Mononuclear cell (primary cell): ENCODE data around the gene PRPF18. TPM values are rescaled to one million over a fixed set of nuclear protein-coding genes. Genes with fewer than 3 reads are reported as not detected.

Experiments
- H3K27me3 ChIP-seq: 2 replicates; pipeline ENCODE4 v1.6.0; 2011; ENCODE audit warnings: low read length, control low read depth; ENCODE audit not compliant: insufficient read depth
- H3K4me1 ChIP-seq: 2 replicates; pipeline ENCODE4 v1.5.1; 2011; ENCODE audit warnings: mild to moderate bottlenecking, low read length, control low read depth; ENCODE audit not compliant: insufficient read depth
- H3K4me3 ChIP-seq: 2 replicates; pipeline ENCODE4 v1.5.1; 2011; ENCODE audit warnings: mild to moderate bottlenecking, low read length, moderate library complexity
- H3K9me3 ChIP-seq: 2 replicates; pipeline ENCODE4 v1.5.1; 2011; ENCODE audit warnings: low read depth, mild to moderate bottlenecking, control low read depth, low read length
- total RNA-seq: library from RNA; depleted of rRNA; stranded (reverse); fragments of >200 nt; gene quantifications from one replicate; pipeline ENCODE4 v1.2.3, GENCODE V29; 2012

PRPF18 gene
- total RNA-seq, 1 donor: 42.7 TPM

DNA sequence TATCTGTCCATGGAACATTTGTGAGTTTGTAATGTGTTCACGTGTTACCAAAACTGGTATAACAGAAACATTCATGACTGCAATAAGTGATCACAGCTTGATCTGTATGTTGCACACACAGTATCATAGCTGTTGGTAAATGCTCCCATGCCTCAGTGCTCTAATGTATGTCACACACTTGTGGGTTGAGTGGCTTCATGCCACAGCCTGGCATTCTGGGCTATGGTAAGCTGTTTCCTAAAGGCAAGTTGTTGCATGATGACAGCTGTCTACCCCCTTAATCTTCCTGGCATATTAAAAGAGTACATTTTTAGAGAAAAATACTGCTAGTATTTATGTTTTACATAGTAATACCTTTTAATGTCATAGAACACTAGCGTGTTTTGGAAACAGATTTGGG is 35.2 kb downstream of the PRPF18 start:
- Histone ChIP-seq H3K27me3 (no peaks in the 10 kb centered on the region), H3K4me3 (no peak overlapping the region), H3K9me3 (no peaks in the 10 kb centered on the region), H3K4me1 (no peaks in the 10 kb centered on the region)

DNA sequence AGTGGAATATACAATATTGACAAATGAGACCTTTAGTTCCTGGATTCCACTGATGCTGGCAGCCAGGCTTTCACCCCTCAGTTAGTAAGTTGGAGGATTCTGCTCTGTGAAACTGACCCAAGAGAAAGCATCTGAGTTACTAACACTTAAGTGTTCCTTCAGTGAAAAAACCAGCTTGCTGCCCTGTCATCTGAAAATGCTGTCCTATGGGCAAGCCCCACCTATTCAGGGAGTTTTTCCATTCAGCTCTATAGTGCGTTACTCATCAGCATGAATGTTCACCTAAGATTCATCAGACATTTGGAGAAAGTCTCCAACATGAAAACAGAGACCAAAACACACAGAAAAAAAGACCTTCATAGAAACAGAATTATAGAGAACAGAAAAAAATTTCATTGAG is 37.9 kb downstream of the PRPF18 start:
- Histone ChIP-seq H3K4me1 (no peaks in the 10 kb centered on the region), H3K4me3 (no peak overlapping the region), H3K9me3 (no peaks in the 10 kb centered on the region), H3K27me3 (no peaks in the 10 kb centered on the region)

DNA sequence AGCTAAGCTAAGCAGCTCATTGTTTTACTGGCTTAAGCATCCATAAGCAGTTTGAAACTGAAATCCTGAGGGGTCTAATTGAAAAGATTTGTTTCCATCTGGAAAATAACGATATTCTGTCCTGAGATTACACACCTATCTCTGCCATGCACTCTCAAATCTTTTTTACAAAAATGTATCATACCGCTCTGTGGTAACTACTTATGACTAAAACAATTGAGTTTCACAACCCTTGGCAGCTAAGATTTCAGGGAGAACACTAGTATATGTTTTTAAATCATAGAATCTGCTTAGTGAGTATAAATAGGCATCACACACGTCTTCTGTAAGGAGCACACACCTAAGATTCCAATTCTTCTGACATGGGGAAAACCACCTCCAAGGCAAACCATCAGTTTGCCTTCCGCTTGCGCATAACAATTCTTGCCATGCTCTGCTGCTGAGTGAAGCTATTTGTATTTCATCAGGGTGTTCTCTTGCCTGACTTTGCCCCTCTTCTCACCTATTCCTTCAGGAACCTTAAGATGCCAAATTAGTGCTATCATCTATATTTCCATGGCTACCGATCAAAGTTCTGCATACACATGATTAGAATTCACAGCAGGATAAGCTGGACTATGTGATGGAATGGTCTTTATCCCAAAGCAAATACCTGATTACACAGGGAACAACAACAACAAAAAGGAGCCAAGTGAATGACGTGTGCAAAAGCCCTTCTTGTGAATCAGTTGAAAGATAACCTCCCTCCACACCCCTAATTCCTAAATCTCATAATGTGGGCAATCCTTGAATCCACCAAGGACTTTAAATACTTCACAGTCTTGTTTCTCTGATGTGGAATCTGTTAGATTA is 40.9 kb downstream of the PRPF18 start:
- Histone ChIP-seq H3K4me3 (no peak overlapping the region), H3K27me3 (no peaks in the 10 kb centered on the region), H3K4me1 (no peaks in the 10 kb centered on the region), H3K9me3 (no peaks in the 10 kb centered on the region)

DNA sequence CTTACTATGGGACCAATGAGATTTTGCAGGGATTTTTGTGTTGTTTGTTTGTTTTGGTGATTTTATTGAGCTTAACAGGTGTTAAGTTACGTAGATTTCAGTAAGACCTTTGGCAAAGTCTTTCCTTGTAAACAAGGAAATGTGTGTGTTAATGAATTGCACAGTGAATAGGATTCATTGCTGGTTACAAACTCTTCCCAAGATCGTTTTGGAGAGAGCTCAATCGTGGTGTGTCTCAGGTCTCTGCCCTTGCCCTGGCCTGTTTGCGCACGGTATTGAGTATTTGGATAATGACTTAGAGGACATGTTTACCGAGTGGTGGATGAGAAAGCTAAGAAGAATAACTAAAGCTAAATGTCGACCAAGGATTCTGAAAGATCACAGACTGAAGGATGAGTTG is 41.9 kb downstream of the PRPF18 start:
- H3K4me3 ChIP-seq: no peak overlapping the region
- no peaks in the 10 kb centered on the region for H3K9me3 ChIP-seq
- H3K27me3 ChIP-seq: no peaks in the 10 kb centered on the region
- no peaks in the 10 kb centered on the region for H3K4me1 ChIP-seq

DNA sequence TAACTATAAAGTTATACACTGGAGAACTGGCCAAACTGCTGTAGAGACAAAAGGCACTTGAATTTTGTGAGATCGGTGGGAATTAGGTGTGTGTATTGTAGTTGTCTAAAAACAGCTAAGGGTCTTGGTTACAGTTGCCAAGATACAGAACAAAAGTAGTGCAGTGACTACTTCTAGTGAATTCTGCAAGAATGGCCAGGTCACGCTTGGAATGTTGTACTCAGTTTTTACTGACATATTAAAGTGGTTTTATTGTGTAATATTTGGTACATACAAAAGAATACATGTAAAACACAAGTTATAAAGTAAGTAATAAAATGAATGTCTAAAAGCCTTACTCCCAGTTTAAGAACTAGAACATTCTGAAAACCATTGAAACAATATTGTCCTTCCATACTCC is 42.4 kb downstream of the PRPF18 start:
- H3K9me3 ChIP-seq: no peaks in the 10 kb centered on the region
- no peaks in the 10 kb centered on the region for H3K27me3 ChIP-seq
- no peaks in the 10 kb centered on the region for H3K4me1 ChIP-seq
- H3K4me3 ChIP-seq: no peak overlapping the region

DNA sequence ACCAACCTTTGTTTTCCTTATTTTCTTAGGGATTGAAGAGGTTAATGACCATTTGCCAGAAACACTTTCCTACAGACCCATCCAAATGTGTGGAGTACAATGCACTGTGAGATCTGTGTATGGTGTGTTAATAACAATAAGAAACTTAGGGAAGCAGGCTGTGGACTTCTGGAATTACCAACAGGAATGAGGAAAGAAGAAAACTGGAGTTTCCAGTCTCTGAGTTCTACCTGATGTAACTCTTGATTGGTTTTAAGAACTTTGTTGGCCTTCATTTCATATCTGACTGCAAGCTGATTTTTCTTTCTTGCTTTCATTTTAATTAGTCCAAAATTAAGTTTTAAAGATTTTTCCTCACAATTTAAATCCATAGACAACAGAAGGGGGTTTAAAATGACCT is 43.5 kb downstream of the PRPF18 start:
- Histone ChIP-seq H3K4me3 (no peak overlapping the region), H3K27me3 (no peaks in the 10 kb centered on the region), H3K9me3 (no peaks in the 10 kb centered on the region), H3K4me1 (no peaks in the 10 kb centered on the region)

DNA sequence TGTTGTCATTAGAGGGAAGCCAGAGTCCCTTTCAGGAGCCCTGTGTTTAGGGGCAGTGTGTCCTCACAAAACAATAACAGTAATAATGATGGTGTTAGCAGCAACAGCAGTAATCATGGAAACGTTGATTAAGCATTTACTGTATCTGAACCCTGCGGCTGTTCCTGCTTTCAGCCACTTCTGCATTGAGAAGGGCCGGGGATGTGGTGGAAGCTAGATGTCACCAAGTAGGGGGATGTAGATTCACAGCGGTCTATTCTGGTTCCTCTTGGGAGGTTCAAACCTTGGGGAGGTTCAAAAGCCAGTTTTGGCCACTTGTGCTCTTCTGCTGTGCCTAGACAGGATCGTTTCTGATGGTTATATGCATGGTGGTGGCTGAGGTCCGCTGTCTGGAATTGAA is 44.8 kb downstream of the PRPF18 start:
- H3K9me3 ChIP-seq: no peaks in the 10 kb centered on the region
- H3K4me1 ChIP-seq: no peaks in the 10 kb centered on the region
- H3K27me3 ChIP-seq: no peaks in the 10 kb centered on the region
- H3K4me3 ChIP-seq: no peak overlapping the region

DNA sequence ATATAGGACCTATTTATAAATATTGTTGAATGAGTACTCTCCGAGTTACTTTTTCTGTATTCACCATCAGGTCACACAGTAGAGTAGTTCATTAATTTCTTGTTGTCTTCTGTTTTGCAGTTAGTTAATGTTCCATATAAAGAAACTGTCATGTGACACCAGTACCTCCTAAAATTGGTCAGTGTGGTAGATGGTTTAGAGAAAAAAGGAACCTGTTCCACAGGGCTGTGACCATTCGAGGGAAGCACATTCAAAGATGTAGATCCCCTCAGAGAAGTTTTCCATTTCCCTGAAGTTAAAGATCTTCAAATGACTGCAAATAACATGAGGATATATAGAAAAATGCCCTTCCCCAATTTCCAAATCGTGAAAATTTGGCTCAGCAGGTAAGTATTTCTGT is 45.7 kb downstream of the PRPF18 start:
- no peaks in the 10 kb centered on the region for H3K9me3 ChIP-seq
- no peaks in the 10 kb centered on the region for H3K27me3 ChIP-seq
- H3K4me3 ChIP-seq: no peak overlapping the region
- no peaks in the 10 kb centered on the region for H3K4me1 ChIP-seq

DNA sequence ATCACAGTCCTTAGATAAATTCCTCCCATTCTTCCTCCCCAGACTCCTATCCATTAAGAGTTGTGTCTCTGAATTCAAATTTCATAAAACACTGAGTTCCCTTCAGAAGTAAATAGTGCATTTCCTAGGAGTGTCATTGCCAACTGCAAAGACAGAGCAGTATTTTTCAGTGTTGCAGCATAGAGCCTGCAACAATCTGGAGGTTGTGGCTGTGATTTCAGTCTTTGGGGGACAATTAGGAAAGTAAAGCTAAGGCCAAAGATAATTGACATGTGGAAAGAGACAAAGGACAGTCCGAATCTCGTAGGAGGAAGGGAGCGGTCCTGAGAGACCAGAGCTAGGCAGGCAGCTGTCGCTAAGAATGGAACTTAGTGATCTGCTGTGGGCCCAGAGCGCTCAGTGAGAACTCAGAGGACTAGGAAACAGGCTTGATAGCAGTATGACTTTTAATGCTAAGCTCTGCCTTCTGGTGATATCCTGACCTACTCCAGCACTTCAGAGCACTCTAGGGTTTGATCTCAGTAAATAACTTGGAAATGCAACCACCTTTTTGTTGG is 46.2 kb downstream of the PRPF18 start:
- H3K27me3 ChIP-seq: no peaks in the 10 kb centered on the region
- H3K4me1 ChIP-seq: no peaks in the 10 kb centered on the region
- H3K9me3 ChIP-seq: no peaks in the 10 kb centered on the region
- no peak overlapping the region for H3K4me3 ChIP-seq

DNA sequence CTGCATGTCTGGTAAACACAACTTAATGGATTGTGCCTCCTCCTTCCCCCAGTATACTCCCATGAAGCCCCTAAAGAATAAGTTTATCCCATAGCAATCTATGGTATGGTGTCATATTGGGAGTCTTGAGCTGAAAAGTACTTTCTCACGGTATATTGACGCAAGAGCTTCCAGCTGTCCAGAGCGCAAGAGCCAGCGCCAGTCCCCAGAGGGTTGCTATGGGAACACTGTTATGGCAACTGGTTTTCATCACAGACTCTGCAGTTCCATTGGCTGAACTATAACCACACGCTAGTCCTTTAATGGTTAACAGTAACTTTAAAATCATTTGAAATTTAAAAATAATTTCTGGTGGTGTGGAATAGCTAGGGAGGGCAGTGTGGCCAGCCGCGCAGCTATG is 46.9 kb downstream of the PRPF18 start:
- no peaks in the 10 kb centered on the region for H3K9me3 ChIP-seq
- H3K4me1 ChIP-seq: no peaks in the 10 kb centered on the region
- H3K4me3 ChIP-seq: no peak overlapping the region
- no peaks in the 10 kb centered on the region for H3K27me3 ChIP-seq

DNA sequence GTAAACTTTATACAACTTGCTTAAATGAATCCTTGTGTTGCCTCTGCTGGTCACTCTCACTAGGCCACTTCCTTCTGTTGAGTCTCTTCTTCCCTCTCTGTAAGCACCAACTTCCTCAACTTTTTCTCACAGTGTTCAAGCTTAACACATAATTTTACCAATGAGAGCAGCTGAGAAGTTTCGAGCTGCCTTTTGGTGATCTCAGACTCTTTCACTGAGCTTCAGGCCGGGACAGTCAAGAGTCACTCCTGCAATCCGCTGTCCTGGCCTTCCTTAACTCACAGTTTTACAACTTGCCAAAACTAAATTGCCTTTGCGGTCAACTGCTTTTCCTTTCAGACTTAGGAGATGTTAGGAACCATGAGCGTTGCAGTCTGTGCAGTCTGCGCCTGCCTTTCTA is 47.4 kb downstream of the PRPF18 start:
- Histone ChIP-seq H3K27me3 (no peaks in the 10 kb centered on the region), H3K4me3 (no peak overlapping the region), H3K4me1 (no peaks in the 10 kb centered on the region), H3K9me3 (no peaks in the 10 kb centered on the region)

DNA sequence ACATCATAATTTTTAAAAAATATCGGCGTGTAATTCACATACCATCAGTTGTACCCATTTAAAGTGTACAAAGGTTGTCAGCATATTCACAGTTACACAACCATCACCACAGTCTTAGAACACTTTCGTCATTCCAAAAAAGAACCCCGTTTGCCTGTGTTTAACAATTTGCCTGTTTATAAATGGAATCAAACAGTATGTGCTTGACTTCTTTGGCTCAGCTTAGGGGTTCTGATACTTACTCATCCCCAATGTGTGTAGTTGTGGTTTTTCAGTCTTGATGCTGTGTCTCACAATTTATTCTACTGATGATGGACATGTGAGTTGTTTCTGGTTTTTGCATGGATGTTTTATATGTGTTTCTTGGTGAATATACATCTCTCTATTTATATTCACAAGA is 50.0 kb downstream of the PRPF18 start:
- no peaks in the 10 kb centered on the region for H3K4me1 ChIP-seq
- no peak overlapping the region for H3K4me3 ChIP-seq
- no peaks in the 10 kb centered on the region for H3K27me3 ChIP-seq
- peaks cover 4% of the 10 kb centered on the region for H3K9me3 ChIP-seq

DNA sequence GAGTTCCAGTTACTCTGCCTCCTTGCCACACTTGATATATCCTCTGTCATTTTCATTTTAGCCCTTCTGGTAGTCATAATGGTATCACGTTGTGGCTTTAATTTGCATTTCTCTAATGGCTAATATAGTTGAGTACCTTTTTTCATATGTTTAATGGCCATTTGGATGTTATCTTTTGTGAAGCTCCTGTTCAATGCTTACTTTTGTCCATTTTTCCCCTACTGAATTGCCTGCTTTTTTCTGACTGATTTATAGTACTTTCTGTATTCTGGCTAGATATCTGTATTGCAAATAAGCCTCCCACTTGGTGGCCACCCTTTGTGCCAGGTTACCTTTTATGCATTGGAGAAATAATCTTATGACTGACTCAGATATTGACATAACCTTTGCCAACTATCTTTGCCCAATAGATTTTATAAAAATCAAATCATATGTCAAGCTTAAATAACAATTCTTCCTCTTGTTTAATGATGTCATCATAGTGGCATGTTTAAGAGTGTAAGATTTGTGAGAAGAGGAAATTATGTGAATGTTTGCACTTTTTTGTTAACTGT is 50.6 kb downstream of the PRPF18 start:
- H3K4me1 ChIP-seq: no peaks in the 10 kb centered on the region
- no peak overlapping the region for H3K4me3 ChIP-seq
- no peaks in the 10 kb centered on the region for H3K27me3 ChIP-seq
- peaks cover 8% of the 10 kb centered on the region for H3K9me3 ChIP-seq

DNA sequence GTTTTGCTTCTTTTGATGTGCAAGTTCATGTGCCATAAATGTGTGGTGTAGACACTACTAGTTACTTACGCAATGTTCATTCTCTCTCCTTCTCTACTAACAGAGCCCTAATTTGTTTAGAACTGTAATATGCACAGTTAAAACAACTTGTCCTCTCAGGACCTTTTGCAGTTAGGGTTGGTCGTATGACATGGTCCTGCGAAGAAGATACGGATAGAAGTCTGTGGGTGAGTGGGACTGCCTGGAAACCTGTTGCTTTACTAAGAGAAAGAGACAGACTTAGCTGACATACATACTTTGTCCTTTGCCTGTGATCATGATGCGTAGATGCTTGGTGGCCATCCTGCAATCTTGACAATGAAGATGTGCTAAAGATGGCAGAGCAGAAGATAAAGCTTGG is 51.1 kb downstream of the PRPF18 start:
- Histone ChIP-seq H3K4me3 (no peak overlapping the region), H3K9me3 (peaks cover 8% of the 10 kb centered on the region), H3K27me3 (no peaks in the 10 kb centered on the region), H3K4me1 (no peaks in the 10 kb centered on the region)

DNA sequence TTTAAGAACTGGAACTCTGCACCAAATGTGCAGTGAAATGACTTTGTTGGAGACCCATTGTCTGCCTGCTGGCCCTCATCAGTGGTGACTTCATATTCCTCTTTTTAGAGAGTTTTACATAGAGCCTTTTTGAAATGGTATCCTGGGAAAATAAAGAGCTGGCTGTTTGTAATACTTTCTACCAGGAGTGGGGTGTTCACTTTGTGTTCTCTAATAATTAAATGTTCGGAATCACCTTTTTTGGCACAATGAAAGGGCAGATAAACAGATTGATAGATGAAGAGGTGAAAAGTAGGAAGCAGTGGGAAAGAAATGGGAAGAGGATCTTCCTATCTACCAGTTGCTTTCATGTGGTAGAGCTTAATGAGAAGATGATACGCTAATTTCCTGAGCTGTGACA is 55.5 kb downstream of the PRPF18 start:
- H3K9me3 ChIP-seq: peaks cover 8% of the 10 kb centered on the region
- H3K27me3 ChIP-seq: no peaks in the 10 kb centered on the region
- H3K4me1 ChIP-seq: no peaks in the 10 kb centered on the region
- H3K4me3 ChIP-seq: no peak overlapping the region

DNA sequence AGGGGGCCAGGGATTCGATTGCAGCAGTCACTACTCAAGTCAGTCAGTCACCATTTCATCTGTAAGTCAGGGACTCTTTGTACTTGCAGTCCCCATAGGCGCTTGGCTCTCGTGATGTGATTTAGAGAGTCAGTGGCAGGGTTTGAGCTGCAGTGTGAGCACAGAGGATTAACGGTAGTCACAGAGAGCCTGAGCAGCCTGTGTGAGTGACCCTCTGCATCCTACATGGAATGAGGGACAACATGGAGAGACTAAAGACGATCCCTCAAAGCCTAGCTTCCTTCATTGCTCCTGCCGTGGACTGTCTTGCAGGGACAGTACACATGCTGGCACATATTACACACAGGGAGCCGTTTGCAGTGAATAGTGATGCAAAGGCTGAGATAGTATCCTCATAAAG is 56.3 kb downstream of the PRPF18 start:
- H3K27me3 ChIP-seq: no peaks in the 10 kb centered on the region
- H3K4me1 ChIP-seq: no peaks in the 10 kb centered on the region
- H3K4me3 ChIP-seq: no peak overlapping the region
- peaks cover 8% of the 10 kb centered on the region for H3K9me3 ChIP-seq
